Breast epithelium (tissue), 3 donors: ENCODE data around the gene MINDY4B.

Experiments
- CTCF ChIP-seq, 3 donors: fragments of 450-650 bp; IDR thresholded peaks; one replicate each; pipeline ENCODE4 v1.5.1; 2016 to 2017; ENCODE audit warnings: antibody characterized with exemption in 3 of 3, mild to moderate bottlenecking in 3 of 3, moderate library complexity in 3 of 3
- POLR2A ChIP-seq: fragments of 450-650 bp; IDR thresholded peaks from one replicate; pipeline ENCODE4 v1.6.1; 2016; ENCODE audit warnings: antibody characterized with exemption, mild to moderate bottlenecking, moderate library complexity
- POLR2AphosphoS5 ChIP-seq, 3 donors: sonication (generic); formaldehyde crosslinking; IDR thresholded peaks; one replicate each; pipeline ENCODE4 v1.6.1; 2017; ENCODE audit warnings: antibody characterized with exemption in 3 of 3

- TF ChIP-seq POLR2A = no peak
- no peak for TF ChIP-seq CTCF (IDR thresholded peaks at IDR 0.05)
- TF ChIP-seq POLR2AphosphoS5 (IDR thresholded peaks at IDR 0.05) = no peak
These were observed 79.3 kb downstream of the MINDY4B start for GRCh38 chr3:150825916-150826377.
